Measurements from ENCODE around the gene NKAIN1.
"Not testable (repeated sequence)": the region's sequence is repeated elsewhere in the genome, so short reads cannot be mapped to it uniquely, and the experiment has no call there.

The NKAIN1 gene

GRCh38 chr1:31207569-31207968 lies 32.1 kb downstream of the NKAIN1 start:
- no peak for TF ChIP-seq Cebpa-rat (IDR thresholded peaks at IDR 0.05)
- H3K9me3 ChIP-seq (replicated peaks in 1 of 11): peaks cover 0 to 31% (median 20%) of the 10 kb centered on the region in 11 experiments; a peak in 19 of 22 replicates
- no peak overlapping the region for H3K9ac ChIP-seq
- H3K36me3 ChIP-seq: no peaks in the 10 kb centered on the region
- peaks cover 0 to 9% (median 3%) of the 10 kb centered on the region in 10 experiments; a peak in 7 of 20 replicates for H3K4me1 ChIP-seq
- no peaks in the 10 kb centered on the region; a peak in 1 of 22 replicates for H4K20me1 ChIP-seq
- no peak overlapping the region for H3K27ac ChIP-seq
- H3K27me3 ChIP-seq: no peaks in the 10 kb centered on the region
- no peak overlapping the region for H3K4me3 ChIP-seq
- H3K4me2 ChIP-seq: no peak overlapping the region

GRCh38 chr1:31207046-31207445 lies 32.6 kb downstream of the NKAIN1 start:
- Histone ChIP-seq H3K27me3 (no peaks in the 10 kb centered on the region), H3K9ac (no peak overlapping the region), H3K4me2 (no peak overlapping the region), H3K27ac (no peak overlapping the region), H3K36me3 (no peaks in the 10 kb centered on the region), H4K20me1 (no peaks in the 10 kb centered on the region; a peak in 1 of 22 replicates), H3K4me3 (no peak overlapping the region), H3K4me1 (peaks cover 0 to 9% (median 3%) of the 10 kb centered on the region in 10 experiments; a peak in 7 of 20 replicates), H3K9me3 (replicated peaks in 1 of 11) (peaks cover 0 to 26% (median 16%) of the 10 kb centered on the region in 11 experiments; a peak in 19 of 22 replicates)
- no peak for TF ChIP-seq Cebpa-rat (IDR thresholded peaks at IDR 0.05)

GRCh38 chr1:31203215-31203614 lies 36.5 kb downstream of the NKAIN1 start:
- H3K4me3 ChIP-seq: no peak overlapping the region
- no peak for TF ChIP-seq Cebpa-rat (IDR thresholded peaks at IDR 0.05)

GRCh38 chr1:31201931-31202360 lies 37.7 kb downstream of the NKAIN1 start:
- no peaks in the 10 kb centered on the region for H3K27me3 ChIP-seq
- H3K36me3 ChIP-seq: no peaks in the 10 kb centered on the region
- no peaks in the 10 kb centered on the region for H3K9me3 ChIP-seq (replicated peaks in 1 of 11)
- H3K27ac ChIP-seq: no peak overlapping the region
- no peak overlapping the region for H3K4me3 ChIP-seq
- no peaks in the 10 kb centered on the region for H4K20me1 ChIP-seq
- TF ChIP-seq Cebpa-rat (IDR thresholded peaks at IDR 0.05): no peak
- no peak overlapping the region for H3K4me2 ChIP-seq
- no peak overlapping the region for H3K9ac ChIP-seq
- no peaks in the 10 kb centered on the region for H3K4me1 ChIP-seq

More at GRCh38 chr1:31203215-31203614, 36.5 kb downstream of the NKAIN1 start:
- H4K20me1 ChIP-seq: no peaks in the 10 kb centered on the region; a peak in 1 of 22 replicates
- no peak overlapping the region for H3K9ac ChIP-seq
- no peaks in the 10 kb centered on the region for H3K9me3 ChIP-seq (replicated peaks in 1 of 11)
- peaks cover 0 to 9% (median 0%) of the 10 kb centered on the region in 10 experiments; a peak in 1 of 20 replicates for H3K4me1 ChIP-seq
- H3K27me3 ChIP-seq: no peaks in the 10 kb centered on the region
- H3K4me2 ChIP-seq: no peak overlapping the region
- no peak overlapping the region for H3K27ac ChIP-seq
- no peaks in the 10 kb centered on the region for H3K36me3 ChIP-seq

GRCh38 chr1:31199949-31200348 lies 39.7 kb downstream of the NKAIN1 start:
- no peak overlapping the region for H3K4me2 ChIP-seq
- TF ChIP-seq Cebpa-rat (IDR thresholded peaks at IDR 0.05): no peak
- no peaks in the 10 kb centered on the region for H3K27me3 ChIP-seq
- H3K36me3 ChIP-seq: no peaks in the 10 kb centered on the region
- H3K4me3 ChIP-seq: no peak overlapping the region
- no peak overlapping the region for H3K27ac ChIP-seq
- no peaks in the 10 kb centered on the region for H4K20me1 ChIP-seq
- H3K4me1 ChIP-seq: no peaks in the 10 kb centered on the region
- no peak overlapping the region for H3K9ac ChIP-seq
- no peaks in the 10 kb centered on the region for H3K9me3 ChIP-seq (replicated peaks in 1 of 11)

GRCh38 chr1:31199236-31199790 lies 40.4 kb downstream of the NKAIN1 start:
- H3K4me2 ChIP-seq: no peak overlapping the region
- H3K36me3 ChIP-seq: no peaks in the 10 kb centered on the region
- no peaks in the 10 kb centered on the region for H4K20me1 ChIP-seq
- H3K9ac ChIP-seq: no peak overlapping the region
- H3K27me3 ChIP-seq: no peaks in the 10 kb centered on the region
- H3K27ac ChIP-seq: no peak overlapping the region
- no peak overlapping the region for H3K4me3 ChIP-seq
- no peak for TF ChIP-seq Cebpa-rat (IDR thresholded peaks at IDR 0.05)
- H3K9me3 ChIP-seq (replicated peaks in 1 of 11): no peaks in the 10 kb centered on the region
- no peaks in the 10 kb centered on the region for H3K4me1 ChIP-seq

GRCh38 chr1:31198600-31198999 lies 41.1 kb downstream of the NKAIN1 start:
- no peak overlapping the region for H3K9ac ChIP-seq
- H4K20me1 ChIP-seq: no peaks in the 10 kb centered on the region
- H3K27ac ChIP-seq: no peak overlapping the region
- no peak for TF ChIP-seq Cebpa-rat (IDR thresholded peaks at IDR 0.05)
- H3K9me3 ChIP-seq (replicated peaks in 1 of 11): no peaks in the 10 kb centered on the region
- no peak overlapping the region for H3K4me3 ChIP-seq
- no peaks in the 10 kb centered on the region for H3K27me3 ChIP-seq
- H3K4me2 ChIP-seq: no peak overlapping the region
- no peaks in the 10 kb centered on the region for H3K36me3 ChIP-seq
- H3K4me1 ChIP-seq: no peaks in the 10 kb centered on the region

- H3K27ac ChIP-seq: no peak overlapping the region
- no peak overlapping the region for H3K4me2 ChIP-seq
- no peak overlapping the region for H3K9ac ChIP-seq
- H4K20me1 ChIP-seq: no peaks in the 10 kb centered on the region
- no peaks in the 10 kb centered on the region for H3K27me3 ChIP-seq
- no peaks in the 10 kb centered on the region for H3K9me3 ChIP-seq (replicated peaks in 1 of 11)
- H3K36me3 ChIP-seq: no peaks in the 10 kb centered on the region
- no peaks in the 10 kb centered on the region for H3K4me1 ChIP-seq
- no peak for TF ChIP-seq Cebpa-rat (IDR thresholded peaks at IDR 0.05)
- no peak overlapping the region for H3K4me3 ChIP-seq
Observed at GRCh38 chr1:31198150-31198549, 41.5 kb downstream of the NKAIN1 start.

GRCh38 chr1:31196685-31197084 lies 43.0 kb downstream of the NKAIN1 start:
- Histone ChIP-seq H3K27me3 (no peaks in the 10 kb centered on the region), H3K4me3 (no peak overlapping the region), H3K9me3 (replicated peaks in 1 of 11) (no peaks in the 10 kb centered on the region), H3K4me1 (no peaks in the 10 kb centered on the region), H3K36me3 (no peaks in the 10 kb centered on the region), H3K9ac (no peak overlapping the region), H4K20me1 (no peaks in the 10 kb centered on the region), H3K4me2 (no peak overlapping the region), H3K27ac (no peak overlapping the region)
- no peak for TF ChIP-seq Cebpa-rat (IDR thresholded peaks at IDR 0.05)

GRCh38 chr1:31195267-31195666 lies 44.4 kb downstream of the NKAIN1 start:
- H4K20me1 ChIP-seq; H3K9me3 ChIP-seq (replicated peaks in 1 of 11); H3K27ac ChIP-seq; H3K4me1 ChIP-seq; H3K9ac ChIP-seq; H3K4me2 ChIP-seq; H3K27me3 ChIP-seq; H3K4me3 ChIP-seq; H3K36me3 ChIP-seq: not testable (repeated sequence)
